ENCODE results near the gene PON2. TPM values are rescaled to one million over a fixed set of nuclear protein-coding genes. Genes with fewer than 3 reads are reported as not detected.

Gene PON2
- total RNA-seq, 1 donor from 2014 or later: 152 TPM

DNA sequence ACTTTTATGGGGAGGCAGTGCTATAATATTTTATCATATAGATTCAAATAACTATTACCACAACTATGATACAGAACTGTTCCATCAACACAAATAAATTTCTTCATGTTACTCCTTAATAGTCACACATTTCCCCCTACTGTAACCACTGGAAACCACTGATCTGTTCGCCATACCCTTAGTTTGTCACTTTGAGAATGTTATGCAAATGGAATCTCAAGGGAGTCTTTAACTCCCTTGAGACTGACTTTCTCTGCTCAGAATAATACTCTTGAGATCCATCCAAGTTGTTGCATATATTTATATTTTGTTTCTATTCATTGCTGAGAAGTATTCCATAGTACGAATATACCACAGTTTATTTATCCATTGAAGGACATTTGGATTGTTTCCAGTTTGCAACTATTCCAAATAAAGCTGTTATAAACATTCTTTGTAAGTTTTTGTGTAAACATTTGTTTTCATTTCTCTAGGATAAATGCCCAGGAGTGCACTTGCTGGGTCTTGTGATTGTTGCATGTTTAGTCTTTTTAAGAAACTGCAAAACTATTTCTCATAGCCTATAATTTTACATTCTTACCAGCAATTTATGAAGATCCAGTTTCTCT is 19.7 kb upstream of the PON2 start:
- no peak for TF ChIP-seq CTCF (IDR thresholded peaks at IDR 0.05; ENCODE audit: insufficient read depth, low read depth, low read length)
- TF ChIP-seq EZH2 (IDR thresholded peaks at IDR 0.05; ENCODE audit: insufficient read depth, low read length): no peak
- Mint-ChIP-seq H3K4me3 (ENCODE audit: unreplicated experiment) (no peak overlapping the region), H3K27me3 (ENCODE audit: low read depth, unreplicated experiment) (no peaks in the 10 kb centered on the region), H3K9me3 (ENCODE audit: unreplicated experiment) (peaks cover 8% of the 10 kb centered on the region), H3K27ac (ENCODE audit: unreplicated experiment) (no peak overlapping the region), H3K36me3 (ENCODE audit: low read depth, unreplicated experiment) (no peaks in the 10 kb centered on the region), H3K4me1 (ENCODE audit: low read depth, unreplicated experiment) (no peaks in the 10 kb centered on the region)
- H3K27ac ChIP-seq (ENCODE audit: low read depth, low read length): no peak overlapping the region
- H3K4me1 ChIP-seq (ENCODE audit: insufficient read depth, low read length): no peaks in the 10 kb centered on the region
- no peaks in the 10 kb centered on the region for H4K20me1 ChIP-seq (ENCODE audit: insufficient read depth, low read length)
- no peak overlapping the region for H3K4me3 ChIP-seq (ENCODE audit: insufficient read depth, low read depth, low read length)
- no peaks in the 10 kb centered on the region for H3K27me3 ChIP-seq (ENCODE audit: insufficient read depth, low read length)
- FAIRE-seq (no peak), DNase-seq (ENCODE audit: low read depth) (no peak)
- H3K79me2 ChIP-seq (ENCODE audit: insufficient read depth, low read length): no peaks in the 10 kb centered on the region
- no peaks in the 10 kb centered on the region for H3K9me3 ChIP-seq (ENCODE audit: insufficient read depth, low read depth, low read length)
- H3K9ac ChIP-seq (ENCODE audit: low read length): no peak overlapping the region
- H3K4me2 ChIP-seq (ENCODE audit: low read length): no peak overlapping the region
- H2AFZ ChIP-seq (ENCODE audit: low read depth, low read length): no peak overlapping the region
- no peaks in the 10 kb centered on the region for H3K36me3 ChIP-seq (ENCODE audit: insufficient read depth, low read length)

DNA sequence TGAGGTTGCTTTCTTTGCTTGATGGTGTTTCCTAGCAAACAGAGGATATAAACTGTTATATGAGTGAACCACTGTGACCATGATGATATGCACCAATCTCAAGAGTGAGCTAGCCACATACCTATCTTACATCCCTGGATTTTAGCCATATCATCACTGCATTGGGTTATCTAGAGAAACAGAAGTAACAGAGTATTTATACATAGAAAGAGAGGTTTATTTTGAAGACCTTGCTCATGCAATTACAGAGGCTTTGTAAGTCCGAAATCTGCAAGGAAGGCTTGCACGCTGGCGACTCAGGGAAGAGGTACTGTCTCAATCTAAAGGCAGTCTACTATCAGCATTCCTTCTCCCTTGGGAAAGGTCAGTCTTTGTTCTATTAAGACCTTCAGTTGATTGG is 11.8 kb upstream of the PON2 start:
- Mint-ChIP-seq H3K4me1 (ENCODE audit: low read depth, unreplicated experiment) (peaks cover 2% of the 10 kb centered on the region), H3K4me3 (ENCODE audit: unreplicated experiment) (no peak overlapping the region), H3K27me3 (ENCODE audit: low read depth, unreplicated experiment) (peaks cover 4% of the 10 kb centered on the region), H3K27ac (ENCODE audit: unreplicated experiment) (no peak overlapping the region), H3K36me3 (ENCODE audit: low read depth, unreplicated experiment) (no peaks in the 10 kb centered on the region), H3K9me3 (ENCODE audit: unreplicated experiment) (no peaks in the 10 kb centered on the region)
- Histone ChIP-seq H3K27ac (ENCODE audit: low read depth, low read length) (no peak overlapping the region), H3K79me2 (ENCODE audit: insufficient read depth, low read length) (no peaks in the 10 kb centered on the region), H4K20me1 (ENCODE audit: insufficient read depth, low read length) (no peaks in the 10 kb centered on the region), H3K9ac (ENCODE audit: low read length) (no peak overlapping the region), H3K4me1 (ENCODE audit: insufficient read depth, low read length) (no peaks in the 10 kb centered on the region), H3K27me3 (ENCODE audit: insufficient read depth, low read length) (no peaks in the 10 kb centered on the region), H3K9me3 (ENCODE audit: insufficient read depth, low read depth, low read length) (no peaks in the 10 kb centered on the region), H2AFZ (ENCODE audit: low read depth, low read length) (no peak overlapping the region), H3K4me2 (ENCODE audit: low read length) (no peak overlapping the region), H3K4me3 (ENCODE audit: insufficient read depth, low read depth, low read length) (no peak overlapping the region), H3K36me3 (ENCODE audit: insufficient read depth, low read length) (no peaks in the 10 kb centered on the region)
- DNase-seq (ENCODE audit: low read depth): no peak
- no peak for TF ChIP-seq CTCF (IDR thresholded peaks at IDR 0.05; ENCODE audit: insufficient read depth, low read depth, low read length)
- TF ChIP-seq EZH2 (IDR thresholded peaks at IDR 0.05; ENCODE audit: insufficient read depth, low read length): no peak
- FAIRE-seq: no peak

GRCh38 chr7:95444796-95445195 is 10.0 kb upstream of the PON2 start:
- no peaks in the 10 kb centered on the region for H3K9me3 Mint-ChIP-seq (ENCODE audit: unreplicated experiment)
- no peak for FAIRE-seq
- no peaks in the 10 kb centered on the region for H3K4me1 ChIP-seq (ENCODE audit: insufficient read depth, low read length)
- H3K4me2 ChIP-seq (ENCODE audit: low read length): no peak overlapping the region
- H3K36me3 Mint-ChIP-seq (ENCODE audit: low read depth, unreplicated experiment): no peaks in the 10 kb centered on the region
- H3K4me1 Mint-ChIP-seq (ENCODE audit: low read depth, unreplicated experiment): peaks cover 17% of the 10 kb centered on the region
- no peaks in the 10 kb centered on the region for H3K27me3 ChIP-seq (ENCODE audit: insufficient read depth, low read length)
- H3K27ac ChIP-seq (ENCODE audit: low read depth, low read length): no peak overlapping the region
- H3K36me3 ChIP-seq (ENCODE audit: insufficient read depth, low read length): no peaks in the 10 kb centered on the region
- no peaks in the 10 kb centered on the region for H3K9me3 ChIP-seq (ENCODE audit: insufficient read depth, low read depth, low read length)
- H3K4me3 Mint-ChIP-seq (ENCODE audit: unreplicated experiment): no peak overlapping the region
- DNase-seq (ENCODE audit: low read depth): no peak
- H2AFZ ChIP-seq (ENCODE audit: low read depth, low read length): no peak overlapping the region
- no peak overlapping the region for H3K4me3 ChIP-seq (ENCODE audit: insufficient read depth, low read depth, low read length)
- TF ChIP-seq CTCF (IDR thresholded peaks at IDR 0.05; ENCODE audit: insufficient read depth, low read depth, low read length) (no peak), EZH2 (IDR thresholded peaks at IDR 0.05; ENCODE audit: insufficient read depth, low read length) (no peak)
- no peak overlapping the region for H3K9ac ChIP-seq (ENCODE audit: low read length)
- H3K79me2 ChIP-seq (ENCODE audit: insufficient read depth, low read length): no peaks in the 10 kb centered on the region
- H4K20me1 ChIP-seq (ENCODE audit: insufficient read depth, low read length): no peaks in the 10 kb centered on the region
- H3K27ac Mint-ChIP-seq (ENCODE audit: unreplicated experiment): no peak overlapping the region
- H3K27me3 Mint-ChIP-seq (ENCODE audit: low read depth, unreplicated experiment): peaks cover 4% of the 10 kb centered on the region

Measured in astrocyte (in vitro differentiated cells and primary cell).